Stimulated activated naive B cell treated with anti-CD40 and anti-IgM and Interleukin-4, amounts not matched to agents 10 μg/mL and 1 μg/mL and 100 μg/mL, for 72 hours (primary cell): ENCODE data around the gene ART3.
"Not testable (repeated sequence)": the region's sequence is repeated elsewhere in the genome, so short reads cannot be mapped to it uniquely, and the experiment has no call there.

ENCODE experiments used
- ATAC-seq, 2 donors: fragments of 150-1000 bp; cut with Tn5 transposase; replicated peaks; 2 replicates each; pipeline ENCODE4 v1.10.0; 2021; ENCODE audit warnings: moderate library complexity in 1 of 2
- DNase-seq: peaks from one replicate; pipeline ENCODE4 v3.0.0; 2021
- H3K27ac Mint-ChIP-seq: one replicate; pipeline ENCODE4 v1.8.0; 2022; ENCODE audit warnings: mild to moderate bottlenecking, mixed read lengths
- H3K27me3 Mint-ChIP-seq, 2 donors: one replicate each; pipeline ENCODE4 v1.8.0; 2022; ENCODE audit warnings: mixed read lengths in 2 of 2
- H3K36me3 Mint-ChIP-seq, 2 donors: one replicate each; pipeline ENCODE4 v1.8.0; 2022; ENCODE audit warnings: mixed read lengths in 2 of 2, mild to moderate bottlenecking in 1 of 2
- H3K4me1 Mint-ChIP-seq, 2 donors: one replicate each; pipeline ENCODE4 v1.8.0; 2022; ENCODE audit warnings: mixed read lengths in 2 of 2, mild to moderate bottlenecking in 1 of 2
- H3K4me3 Mint-ChIP-seq, 2 donors: one replicate each; pipeline ENCODE4 v1.8.0; 2022; ENCODE audit warnings: mild to moderate bottlenecking in 2 of 2, mixed read lengths in 2 of 2, moderate library complexity in 1 of 2
- H3K9me3 Mint-ChIP-seq, 2 donors: one replicate each; pipeline ENCODE4 v1.8.0; 2022; ENCODE audit warnings: mixed read lengths in 2 of 2, mild to moderate bottlenecking in 1 of 2

The ART3 gene, protein sequence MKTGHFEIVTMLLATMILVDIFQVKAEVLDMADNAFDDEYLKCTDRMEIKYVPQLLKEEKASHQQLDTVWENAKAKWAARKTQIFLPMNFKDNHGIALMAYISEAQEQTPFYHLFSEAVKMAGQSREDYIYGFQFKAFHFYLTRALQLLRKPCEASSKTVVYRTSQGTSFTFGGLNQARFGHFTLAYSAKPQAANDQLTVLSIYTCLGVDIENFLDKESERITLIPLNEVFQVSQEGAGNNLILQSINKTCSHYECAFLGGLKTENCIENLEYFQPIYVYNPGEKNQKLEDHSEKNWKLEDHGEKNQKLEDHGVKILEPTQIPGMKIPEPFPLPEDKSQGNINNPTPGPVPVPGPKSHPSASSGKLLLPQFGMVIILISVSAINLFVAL

DNA sequence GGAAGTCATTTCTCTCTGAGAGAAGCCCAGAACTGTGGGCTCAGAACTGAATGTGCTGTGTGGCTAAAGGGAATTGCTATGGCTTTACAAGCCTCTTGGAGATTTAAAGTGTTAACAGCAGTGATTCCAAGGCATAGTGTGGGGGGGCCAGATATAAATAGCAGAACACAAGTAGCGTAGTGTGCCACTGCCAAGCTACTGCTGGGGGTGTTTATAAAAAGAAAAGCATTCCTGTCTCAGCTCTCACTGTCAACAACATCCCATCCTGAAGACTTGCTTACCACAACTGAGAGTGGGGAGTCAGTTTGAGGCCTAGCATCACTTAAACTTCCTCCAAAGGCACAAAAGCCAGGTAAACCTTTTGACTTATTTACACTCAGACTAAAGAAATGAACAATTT is at the start of gene ART3:
Gene ART3, plus strand, starts transcription at position 242 of the 400 bp plus-strand sequence. CDS start 1,181 bp downstream, outside the sequence.
- Mint-ChIP-seq H3K36me3 (no peaks in the 10 kb centered on the region), H3K4me3 (no peak within 1 kb of the TSS), H3K27me3 (peaks cover 5 to 10% of the 10 kb centered on the region in 2 donors), H3K27ac (no peak within 1 kb of the TSS), H3K9me3 (no peaks in the 10 kb centered on the region), H3K4me1 (no peaks in the 10 kb centered on the region)
- DNase-seq (no peak), ATAC-seq (no peak)

DNA sequence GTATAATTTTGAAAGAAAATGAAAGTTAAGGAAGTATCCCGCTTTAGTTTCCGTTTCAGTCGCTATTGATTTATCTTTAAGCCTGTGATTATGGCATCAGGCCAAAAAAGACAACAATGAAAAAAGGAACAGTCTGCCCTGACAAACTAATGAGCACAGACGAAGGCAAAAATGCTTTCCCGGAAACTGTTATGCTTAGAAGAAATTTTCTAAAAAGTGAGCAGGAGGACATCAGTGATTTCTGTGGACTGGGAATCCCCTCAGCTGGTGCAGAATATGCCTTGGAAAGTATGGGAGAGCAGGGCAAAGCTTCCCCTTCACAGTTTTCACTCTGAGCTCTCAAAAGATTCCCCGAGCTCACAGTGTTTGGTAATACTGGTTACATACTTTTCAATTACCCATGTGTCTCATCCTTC is 46.2 kb upstream of the ART3 start:
- ATAC-seq (no peak), DNase-seq (no peak)
- peaks cover 15 to 23% of the 10 kb centered on the region in 2 donors for H3K4me1 Mint-ChIP-seq
- H3K9me3 Mint-ChIP-seq = no peaks in the 10 kb centered on the region
- peaks cover 0 to 6% of the 10 kb centered on the region in 2 donors for H3K27me3 Mint-ChIP-seq
- H3K36me3 Mint-ChIP-seq = no peaks in the 10 kb centered on the region
- peak overlapping the region in 1 of 2 donors; percentile 52 for H3K4me3 Mint-ChIP-seq
- peak overlapping the region; percentile 60 for H3K27ac Mint-ChIP-seq

DNA sequence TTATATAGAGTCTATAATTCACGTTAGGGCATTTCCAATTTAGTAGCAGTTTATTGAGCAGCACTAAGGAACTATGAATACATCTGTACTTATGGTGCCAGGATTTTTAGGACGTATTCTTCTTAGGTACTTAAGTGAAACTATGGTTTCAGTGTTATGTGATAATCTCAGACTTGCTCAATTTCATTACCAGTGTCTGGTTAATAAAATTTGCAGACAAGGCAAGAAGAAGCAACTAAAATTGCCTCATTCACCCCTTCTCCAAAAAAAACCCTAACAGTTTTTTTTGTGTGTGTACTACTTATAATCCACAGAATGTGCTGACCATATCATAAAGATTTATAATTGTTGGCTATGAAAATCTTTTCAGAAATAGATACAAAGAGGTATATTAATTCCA is 45.2 kb upstream of the ART3 start:
- DNase-seq (no peak), ATAC-seq (no peak)
- Mint-ChIP-seq H3K4me1 (peaks cover 11 to 16% of the 10 kb centered on the region in 2 donors), H3K27me3 (peaks cover 0 to 6% of the 10 kb centered on the region in 2 donors), H3K4me3 (no peak overlapping the region), H3K36me3 (no peaks in the 10 kb centered on the region), H3K27ac (no peak overlapping the region), H3K9me3 (no peaks in the 10 kb centered on the region)

DNA sequence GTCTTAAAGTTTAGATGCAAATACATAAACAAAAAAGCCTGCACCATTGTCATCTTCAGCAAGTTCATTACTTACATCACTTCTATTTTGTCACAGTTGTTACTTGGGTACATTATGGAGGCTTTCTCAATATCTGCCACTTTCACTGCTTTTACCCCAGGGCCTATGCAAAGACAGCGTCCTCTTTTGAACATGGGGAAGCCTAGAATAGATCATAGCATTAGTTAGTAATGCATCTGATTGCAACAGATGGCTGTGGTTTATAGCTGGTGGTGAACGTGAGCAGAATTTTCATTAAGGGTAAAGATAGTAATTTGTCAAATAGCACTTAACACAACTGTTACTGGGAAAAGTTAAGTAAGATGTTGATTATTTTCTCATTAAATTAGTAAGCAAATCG is 39.4 kb upstream of the ART3 start:
- H3K4me3 Mint-ChIP-seq = no peak overlapping the region
- no peaks in the 10 kb centered on the region for H3K36me3 Mint-ChIP-seq
- no peaks in the 10 kb centered on the region for H3K9me3 Mint-ChIP-seq
- no peaks in the 10 kb centered on the region for H3K27me3 Mint-ChIP-seq
- no peak overlapping the region for H3K27ac Mint-ChIP-seq
- DNase-seq = no peak
- no peak for ATAC-seq
- H3K4me1 Mint-ChIP-seq = peaks cover 0 to 1% of the 10 kb centered on the region in 2 donors

DNA sequence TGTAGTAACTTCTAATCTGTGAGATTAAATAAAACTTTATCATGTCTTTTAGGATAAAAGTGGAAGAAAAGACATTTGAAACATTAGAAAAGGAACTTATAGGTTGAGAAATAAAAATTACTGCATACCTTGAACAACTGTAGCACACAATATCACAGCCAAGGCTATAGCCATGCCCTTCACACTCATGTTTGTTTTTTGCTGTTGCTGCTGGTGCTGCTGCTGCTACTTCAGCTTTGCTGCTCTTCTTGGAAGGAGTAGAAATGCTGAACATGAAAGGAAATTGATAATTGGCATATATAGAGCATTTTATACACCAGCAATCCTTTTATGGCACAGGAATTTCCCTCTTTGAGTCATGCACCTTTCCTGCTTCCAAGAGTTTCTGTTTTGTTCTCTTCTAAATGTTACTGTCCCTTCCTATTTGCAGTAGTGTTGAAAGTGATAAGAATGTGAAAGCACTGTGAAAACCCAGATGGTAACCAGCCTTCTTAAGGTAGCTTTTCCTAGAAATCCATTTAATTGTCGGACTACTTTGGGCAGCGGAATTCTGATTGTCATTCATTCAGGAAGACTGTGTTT is 38.6 kb upstream of the ART3 start, which contains the start of gene CXCL11:
Gene CXCL11, minus strand, starts transcription at position 272 of the 582 bp plus-strand sequence. Its CDS starts 83 bp downstream, at position 189.
- Mint-ChIP-seq H3K27me3 (peaks cover 0 to 2% of the 10 kb centered on the region in 2 donors), H3K4me3 (no peak within 1 kb of the TSS), H3K4me1 (peaks cover 0 to 1% of the 10 kb centered on the region in 2 donors), H3K36me3 (no peaks in the 10 kb centered on the region), H3K9me3 (no peaks in the 10 kb centered on the region), H3K27ac (no peak within 1 kb of the TSS)
- ATAC-seq (no peak), DNase-seq (no peak)

DNA sequence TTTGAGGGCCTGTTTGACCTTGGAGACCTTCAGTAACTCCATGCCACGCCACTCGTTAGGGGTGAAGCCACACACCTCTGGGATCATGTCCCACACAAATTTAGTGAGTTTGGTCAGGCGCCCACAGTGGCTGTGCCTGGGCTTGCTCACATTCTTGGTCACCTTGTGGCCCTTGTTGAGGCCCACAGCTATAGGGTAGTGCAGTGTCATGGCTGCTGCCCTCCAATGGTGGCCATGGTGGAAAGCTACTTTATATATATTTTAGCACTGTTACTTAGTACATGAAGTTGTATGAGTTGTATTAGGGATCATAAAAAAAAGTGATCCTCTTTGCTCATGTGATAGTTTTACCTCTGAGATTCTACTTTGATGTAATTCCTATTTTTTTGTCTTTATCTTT is 37.7 kb upstream of the ART3 start:
- no peaks in the 10 kb centered on the region for H3K9me3 Mint-ChIP-seq
- H3K36me3 Mint-ChIP-seq = no peaks in the 10 kb centered on the region
- no peak overlapping the region for H3K27ac Mint-ChIP-seq
- H3K27me3 Mint-ChIP-seq = peaks cover 0 to 8% of the 10 kb centered on the region in 2 donors
- no peak overlapping the region for H3K4me3 Mint-ChIP-seq
- ATAC-seq = no peak
- no peak for DNase-seq
- H3K4me1 Mint-ChIP-seq = peaks cover 0 to 1% of the 10 kb centered on the region in 2 donors

DNA sequence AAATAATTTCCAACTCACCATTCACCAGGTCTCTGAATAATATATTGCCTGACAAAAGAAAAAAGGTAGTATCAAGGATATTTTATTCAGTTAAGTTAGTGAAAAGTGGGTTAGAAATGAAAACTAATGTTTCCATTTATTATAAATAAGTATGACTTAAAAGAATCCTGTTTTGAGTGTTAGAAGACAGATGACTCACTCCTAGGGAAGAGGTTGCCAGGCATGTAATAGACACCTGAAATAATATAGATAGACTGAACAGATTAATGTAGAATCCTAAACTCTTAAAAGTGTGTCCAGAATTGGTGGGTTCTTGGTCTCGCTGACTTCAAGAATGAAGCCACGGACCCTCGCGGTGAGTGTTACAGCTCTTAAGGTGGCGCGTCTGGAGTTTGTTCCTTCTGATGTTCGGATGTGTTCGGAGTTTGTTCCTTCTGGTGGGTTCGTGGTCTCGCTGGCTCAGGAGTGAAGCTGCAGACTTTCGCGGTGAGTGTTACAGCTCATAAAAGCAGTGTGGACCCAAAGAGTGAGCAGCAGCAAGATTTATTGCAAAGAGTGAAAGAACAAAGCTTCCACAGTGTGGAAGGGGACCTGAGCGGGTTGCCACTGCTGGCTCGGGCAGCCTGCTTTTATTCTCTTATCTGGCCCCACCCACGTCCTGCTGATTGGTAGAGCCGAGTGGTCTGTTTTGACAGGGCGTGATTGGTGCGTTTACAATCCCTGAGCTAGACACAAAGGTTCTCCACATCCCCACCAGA is 32.1 kb upstream of the ART3 start:
- not testable (repeated sequence) for H3K4me3 Mint-ChIP-seq, H3K27ac Mint-ChIP-seq, H3K4me1 Mint-ChIP-seq, H3K36me3 Mint-ChIP-seq, H3K9me3 Mint-ChIP-seq, DNase-seq
- peak in 1 of 2 donors; percentile 48 for ATAC-seq
- H3K27me3 Mint-ChIP-seq = peaks cover 11 to 14% of the 10 kb centered on the region in 2 donors

DNA sequence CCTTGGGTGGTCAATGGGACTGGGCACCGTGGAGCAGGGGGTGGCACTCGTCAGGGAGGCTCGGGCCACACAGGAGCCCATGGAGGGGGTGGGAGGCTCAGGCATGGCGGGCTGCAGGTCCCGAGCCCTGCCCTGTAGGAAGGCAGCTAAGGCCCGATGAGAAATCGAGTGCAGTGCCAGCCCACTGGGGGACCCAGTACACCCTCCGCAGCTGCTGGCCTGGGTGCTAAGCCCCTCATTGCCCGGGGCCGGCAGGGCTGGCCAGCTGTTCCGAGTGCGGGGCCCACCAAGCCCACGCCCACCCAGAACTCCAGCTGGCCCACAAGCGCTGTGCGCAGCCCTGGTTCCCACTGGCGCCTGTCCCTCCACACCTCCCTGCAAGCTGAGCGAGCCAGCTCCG is 31.2 kb upstream of the ART3 start:
- not testable (repeated sequence) for H3K36me3 Mint-ChIP-seq, H3K9me3 Mint-ChIP-seq, H3K4me1 Mint-ChIP-seq, H3K4me3 Mint-ChIP-seq, DNase-seq, H3K27ac Mint-ChIP-seq, ATAC-seq
- H3K27me3 Mint-ChIP-seq = peaks cover 14% of the 10 kb centered on the region in 2 donors

DNA sequence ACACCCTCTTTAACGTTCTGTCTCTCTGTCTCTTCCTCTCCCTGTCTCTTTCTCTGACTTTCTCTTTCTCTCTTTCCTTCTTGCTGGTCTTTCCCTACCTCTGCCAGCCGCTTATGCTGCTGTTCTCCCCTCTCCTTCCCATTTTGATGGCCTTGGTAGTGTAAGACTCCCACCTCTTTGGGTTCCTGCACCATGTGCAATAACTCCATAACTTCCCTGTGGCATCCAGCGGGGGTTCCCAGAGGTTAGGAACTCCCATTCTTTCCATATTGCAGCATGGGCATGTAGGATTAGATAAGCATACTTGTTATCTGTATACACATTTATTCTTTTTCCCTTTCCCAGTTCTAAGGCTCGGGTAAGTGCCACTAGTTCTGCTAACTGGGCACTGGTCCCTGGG is 29.8 kb upstream of the ART3 start:
- not testable (repeated sequence) for H3K4me3 Mint-ChIP-seq, ATAC-seq, H3K9me3 Mint-ChIP-seq, H3K27ac Mint-ChIP-seq, DNase-seq, H3K4me1 Mint-ChIP-seq, H3K36me3 Mint-ChIP-seq
- H3K27me3 Mint-ChIP-seq = peaks cover 15 to 19% of the 10 kb centered on the region in 2 donors

DNA sequence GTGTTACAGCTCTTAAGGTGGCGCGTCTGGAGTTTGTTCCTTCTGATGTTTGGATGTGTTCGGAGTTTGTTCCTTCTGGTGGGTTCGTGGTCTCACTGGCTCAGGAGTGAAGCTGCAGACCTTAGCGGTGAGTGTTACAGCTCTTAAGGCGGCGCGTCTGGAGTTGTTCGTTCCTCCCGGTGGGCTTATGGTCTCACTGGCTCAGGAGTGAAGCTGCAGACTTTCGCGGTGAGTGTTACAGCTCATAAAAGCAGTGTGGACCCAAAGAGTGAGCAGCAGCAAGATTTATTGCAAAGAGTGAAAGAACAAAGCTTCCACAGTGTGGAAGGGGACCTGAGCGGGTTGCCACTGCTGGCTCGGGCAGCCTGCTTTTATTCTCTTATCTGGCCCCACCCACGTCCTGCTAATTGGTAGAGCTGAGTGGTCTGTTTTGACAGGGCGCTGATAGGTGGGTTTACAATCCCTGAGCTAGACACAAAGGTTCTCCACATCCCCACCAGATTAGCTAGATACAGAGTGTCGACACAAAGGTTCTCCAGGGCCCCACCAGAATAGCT is 24.6 kb upstream of the ART3 start:
- not testable (repeated sequence) for H3K36me3 Mint-ChIP-seq, ATAC-seq, DNase-seq, H3K27me3 Mint-ChIP-seq, H3K9me3 Mint-ChIP-seq, H3K4me1 Mint-ChIP-seq, H3K4me3 Mint-ChIP-seq
- peak overlapping the region; percentile 65 for H3K27ac Mint-ChIP-seq

DNA sequence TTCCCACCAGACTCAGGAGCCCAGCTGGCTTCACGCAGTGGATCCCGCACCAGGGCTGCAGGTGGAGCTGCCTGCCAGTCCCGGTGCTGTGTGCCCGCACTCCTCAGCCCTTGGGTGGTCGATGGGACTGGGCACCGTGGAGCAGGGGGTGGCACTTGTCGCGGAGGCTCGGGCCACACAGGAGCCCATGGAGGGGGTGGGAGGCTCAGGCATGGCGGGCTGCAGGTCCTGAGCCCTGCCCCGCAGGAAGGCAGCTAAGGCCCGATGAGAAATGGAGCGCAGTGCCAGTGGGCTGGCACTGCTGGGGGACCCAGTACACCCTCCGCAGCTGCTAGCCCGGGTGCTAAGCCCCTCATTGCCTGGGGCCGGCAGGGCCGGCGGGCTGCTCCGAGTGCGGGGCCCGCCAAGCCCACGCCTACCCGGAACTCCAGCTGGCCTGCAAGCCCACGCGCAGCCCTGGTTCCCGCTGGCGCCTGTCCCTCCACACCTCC is 23.9 kb upstream of the ART3 start:
- DNase-seq, H3K36me3 Mint-ChIP-seq, H3K27me3 Mint-ChIP-seq, H3K4me3 Mint-ChIP-seq, ATAC-seq, H3K9me3 Mint-ChIP-seq, H3K27ac Mint-ChIP-seq: not testable (repeated sequence)
- H3K4me1 Mint-ChIP-seq = peaks cover 8 to 10% of the 10 kb centered on the region in 2 donors

DNA sequence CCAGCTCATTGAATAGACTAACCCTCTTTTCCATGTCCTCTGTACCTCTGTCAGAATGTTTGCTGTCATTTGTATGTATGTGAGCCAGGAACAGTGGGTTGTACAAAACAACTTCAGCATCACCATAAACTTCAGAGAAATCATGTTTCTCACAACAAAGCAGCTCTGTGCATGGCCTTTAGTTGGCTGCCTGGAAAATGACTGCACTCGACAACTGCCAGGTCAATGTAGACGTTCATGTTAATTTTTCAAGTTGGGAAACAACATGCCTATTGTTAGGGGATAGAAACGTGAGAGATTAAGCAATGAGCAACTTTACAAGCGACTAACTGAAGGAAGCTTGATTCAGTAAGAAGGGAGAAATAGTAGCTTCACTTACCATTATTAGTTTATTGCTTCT is 20.8 kb upstream of the ART3 start:
- no peak overlapping the region for H3K4me3 Mint-ChIP-seq
- peaks cover 0 to 2% of the 10 kb centered on the region in 2 donors for H3K36me3 Mint-ChIP-seq
- DNase-seq = no peak
- peaks cover under 1 to 4% of the 10 kb centered on the region in 2 donors for H3K27me3 Mint-ChIP-seq
- ATAC-seq = no peak
- no peaks in the 10 kb centered on the region for H3K9me3 Mint-ChIP-seq
- H3K4me1 Mint-ChIP-seq = peaks cover 18 to 25% of the 10 kb centered on the region in 2 donors
- H3K27ac Mint-ChIP-seq = no peak overlapping the region

DNA sequence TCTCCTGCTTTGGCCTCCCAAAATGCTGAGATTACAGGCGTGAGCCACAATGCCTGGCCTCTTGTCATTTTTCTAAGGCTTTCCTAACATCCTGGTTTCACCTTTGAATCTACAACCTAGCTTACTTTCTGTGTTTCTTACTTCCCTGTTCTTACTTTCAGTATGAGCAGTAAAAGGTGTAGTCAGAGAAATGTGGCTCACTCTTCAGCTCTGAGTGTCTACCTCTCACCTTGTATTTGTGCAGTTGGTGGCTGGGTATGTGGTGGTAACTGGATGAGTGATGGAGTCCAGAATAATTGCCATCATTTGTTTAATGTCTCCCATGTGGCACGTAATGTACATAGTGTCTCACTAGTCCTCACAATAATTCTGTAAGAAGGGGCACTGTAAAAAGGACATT is 19.5 kb upstream of the ART3 start:
- no peaks in the 10 kb centered on the region for H3K27me3 Mint-ChIP-seq
- no peak overlapping the region for H3K4me3 Mint-ChIP-seq
- H3K36me3 Mint-ChIP-seq = peaks cover 0 to 2% of the 10 kb centered on the region in 2 donors
- H3K27ac Mint-ChIP-seq = peak overlapping the region; percentile 62
- ATAC-seq (peak; percentile 97 to 98), DNase-seq (peak; percentile 30)
- H3K9me3 Mint-ChIP-seq = no peaks in the 10 kb centered on the region
- H3K4me1 Mint-ChIP-seq = peaks cover 23 to 35% of the 10 kb centered on the region in 2 donors

DNA sequence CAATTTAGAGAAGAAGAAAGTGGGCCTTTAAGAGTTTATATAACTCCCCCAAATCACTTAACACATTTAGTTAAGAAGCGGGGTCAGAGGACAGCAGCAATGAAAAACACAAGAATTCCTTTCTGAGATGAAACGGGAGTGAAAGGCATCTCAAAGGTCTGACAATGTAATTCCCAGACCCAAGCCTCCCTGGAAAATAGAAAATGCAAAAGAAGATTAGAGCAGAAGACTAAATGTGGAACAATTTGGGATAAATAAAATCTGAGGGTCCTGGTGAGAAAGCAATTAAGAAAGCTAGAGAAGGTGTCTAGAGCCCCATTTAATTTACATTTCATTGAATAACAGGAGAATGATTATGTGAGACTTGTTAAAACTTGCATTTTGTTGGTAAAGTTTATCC is 19.1 kb upstream of the ART3 start:
- no peak for DNase-seq
- no peaks in the 10 kb centered on the region for H3K27me3 Mint-ChIP-seq
- peaks cover 0 to 2% of the 10 kb centered on the region in 2 donors for H3K36me3 Mint-ChIP-seq
- H3K9me3 Mint-ChIP-seq = no peaks in the 10 kb centered on the region
- H3K4me3 Mint-ChIP-seq = no peak overlapping the region
- peaks cover 26 to 39% of the 10 kb centered on the region in 2 donors for H3K4me1 Mint-ChIP-seq
- no peak for ATAC-seq
- H3K27ac Mint-ChIP-seq = peak overlapping the region; percentile 43
